Measurements from ENCODE around the gene FAM107B.

- TF ChIP-seq, protein P1, sequence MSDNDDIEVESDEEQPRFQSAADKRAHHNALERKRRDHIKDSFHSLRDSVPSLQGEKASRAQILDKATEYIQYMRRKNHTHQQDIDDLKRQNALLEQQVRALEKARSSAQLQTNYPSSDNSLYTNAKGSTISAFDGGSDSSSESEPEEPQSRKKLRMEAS (IDR thresholded peaks at IDR 0.05), result no peak
- TF ChIP-seq, protein P2, sequence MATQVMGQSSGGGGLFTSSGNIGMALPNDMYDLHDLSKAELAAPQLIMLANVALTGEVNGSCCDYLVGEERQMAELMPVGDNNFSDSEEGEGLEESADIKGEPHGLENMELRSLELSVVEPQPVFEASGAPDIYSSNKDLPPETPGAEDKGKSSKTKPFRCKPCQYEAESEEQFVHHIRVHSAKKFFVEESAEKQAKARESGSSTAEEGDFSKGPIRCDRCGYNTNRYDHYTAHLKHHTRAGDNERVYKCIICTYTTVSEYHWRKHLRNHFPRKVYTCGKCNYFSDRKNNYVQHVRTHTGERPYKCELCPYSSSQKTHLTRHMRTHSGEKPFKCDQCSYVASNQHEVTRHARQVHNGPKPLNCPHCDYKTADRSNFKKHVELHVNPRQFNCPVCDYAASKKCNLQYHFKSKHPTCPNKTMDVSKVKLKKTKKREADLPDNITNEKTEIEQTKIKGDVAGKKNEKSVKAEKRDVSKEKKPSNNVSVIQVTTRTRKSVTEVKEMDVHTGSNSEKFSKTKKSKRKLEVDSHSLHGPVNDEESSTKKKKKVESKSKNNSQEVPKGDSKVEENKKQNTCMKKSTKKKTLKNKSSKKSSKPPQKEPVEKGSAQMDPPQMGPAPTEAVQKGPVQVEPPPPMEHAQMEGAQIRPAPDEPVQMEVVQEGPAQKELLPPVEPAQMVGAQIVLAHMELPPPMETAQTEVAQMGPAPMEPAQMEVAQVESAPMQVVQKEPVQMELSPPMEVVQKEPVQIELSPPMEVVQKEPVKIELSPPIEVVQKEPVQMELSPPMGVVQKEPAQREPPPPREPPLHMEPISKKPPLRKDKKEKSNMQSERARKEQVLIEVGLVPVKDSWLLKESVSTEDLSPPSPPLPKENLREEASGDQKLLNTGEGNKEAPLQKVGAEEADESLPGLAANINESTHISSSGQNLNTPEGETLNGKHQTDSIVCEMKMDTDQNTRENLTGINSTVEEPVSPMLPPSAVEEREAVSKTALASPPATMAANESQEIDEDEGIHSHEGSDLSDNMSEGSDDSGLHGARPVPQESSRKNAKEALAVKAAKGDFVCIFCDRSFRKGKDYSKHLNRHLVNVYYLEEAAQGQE (IDR thresholded peaks at IDR 0.05; ENCODE audit: low read depth), result no peak
- TF ChIP-seq CREB1 (IDR thresholded peaks at IDR 0.05; ENCODE audit: low read depth), result no peak
- TF ChIP-seq TCF12 (IDR thresholded peaks at IDR 0.05; ENCODE audit: low read depth), result no peak
- TF ChIP-seq EP300 (IDR thresholded peaks at IDR 0.05; ENCODE audit: borderline replicate concordance), result no peak
- TF ChIP-seq YY1 (IDR thresholded peaks at IDR 0.05; ENCODE audit: low read depth), result no peak
- TF ChIP-seq, protein P3, sequence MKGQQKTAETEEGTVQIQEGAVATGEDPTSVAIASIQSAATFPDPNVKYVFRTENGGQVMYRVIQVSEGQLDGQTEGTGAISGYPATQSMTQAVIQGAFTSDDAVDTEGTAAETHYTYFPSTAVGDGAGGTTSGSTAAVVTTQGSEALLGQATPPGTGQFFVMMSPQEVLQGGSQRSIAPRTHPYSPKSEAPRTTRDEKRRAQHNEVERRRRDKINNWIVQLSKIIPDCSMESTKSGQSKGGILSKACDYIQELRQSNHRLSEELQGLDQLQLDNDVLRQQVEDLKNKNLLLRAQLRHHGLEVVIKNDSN (IDR thresholded peaks at IDR 0.05), result no peak
- no peak for TF ChIP-seq TAF1 (IDR thresholded peaks at IDR 0.05; ENCODE audit: low read depth)
- no peak for TF ChIP-seq EGR1 (IDR thresholded peaks at IDR 0.05)
- no peak for TF ChIP-seq ZBTB7A (IDR thresholded peaks at IDR 0.05; ENCODE audit: low read depth)
These were observed 275.1 kb downstream of the FAM107B start for GRCh38 chr10:14499601-14499904.
